Measurements from ENCODE around the gene ZNF573.
"Not testable (repeated sequence)": the region's sequence is repeated elsewhere in the genome, so short reads cannot be mapped to it uniquely, and the experiment has no call there.

ZNF573 gene

GRCh38 chr19:37779127-37780005 lies at the start of gene ZNF573:
TSS of gene ZNF573 (minus strand) at chr19:37779586. CDS start at chr19:37773729, 5,857 bp downstream.
- peak; percentile 92 for DNase-seq (ENCODE audit: low spot score)

GRCh38 chr19:37817180-37817981 lies 38.0 kb upstream of the ZNF573 start:
- DNase-seq (ENCODE audit: low spot score) = no peak

GRCh38 chr19:37815611-37816010 lies 36.2 kb upstream of the ZNF573 start:
- not testable (repeated sequence) for DNase-seq (ENCODE audit: low spot score)

- no peak for DNase-seq (ENCODE audit: low spot score)
Measured at GRCh38 chr19:37813340-37813739, 34.0 kb upstream of the ZNF573 start.

DNA sequence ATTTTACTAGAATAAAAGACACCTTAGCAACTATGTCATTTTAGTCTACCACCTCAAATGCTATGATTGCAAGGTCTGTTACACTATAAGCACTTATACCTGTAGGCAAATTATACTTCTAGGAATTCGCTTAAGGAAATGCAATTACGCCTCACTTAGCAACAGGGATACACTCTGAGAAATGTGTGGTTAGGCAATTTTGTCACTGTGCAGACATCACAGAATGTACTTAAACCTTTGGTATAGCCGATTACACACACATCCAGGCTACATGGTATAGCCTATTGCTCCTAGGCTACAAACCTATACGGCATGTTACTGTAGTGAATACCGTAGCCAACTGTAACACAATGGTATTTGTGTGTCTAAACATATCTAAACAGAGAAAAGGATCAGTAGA lies 30.0 kb upstream of the ZNF573 start:
- DNase-seq (ENCODE audit: low spot score) = no peak

GRCh38 chr19:37803249-37803840 lies 24.0 kb upstream of the ZNF573 start:
- DNase-seq (ENCODE audit: low spot score) = no peak

DNA sequence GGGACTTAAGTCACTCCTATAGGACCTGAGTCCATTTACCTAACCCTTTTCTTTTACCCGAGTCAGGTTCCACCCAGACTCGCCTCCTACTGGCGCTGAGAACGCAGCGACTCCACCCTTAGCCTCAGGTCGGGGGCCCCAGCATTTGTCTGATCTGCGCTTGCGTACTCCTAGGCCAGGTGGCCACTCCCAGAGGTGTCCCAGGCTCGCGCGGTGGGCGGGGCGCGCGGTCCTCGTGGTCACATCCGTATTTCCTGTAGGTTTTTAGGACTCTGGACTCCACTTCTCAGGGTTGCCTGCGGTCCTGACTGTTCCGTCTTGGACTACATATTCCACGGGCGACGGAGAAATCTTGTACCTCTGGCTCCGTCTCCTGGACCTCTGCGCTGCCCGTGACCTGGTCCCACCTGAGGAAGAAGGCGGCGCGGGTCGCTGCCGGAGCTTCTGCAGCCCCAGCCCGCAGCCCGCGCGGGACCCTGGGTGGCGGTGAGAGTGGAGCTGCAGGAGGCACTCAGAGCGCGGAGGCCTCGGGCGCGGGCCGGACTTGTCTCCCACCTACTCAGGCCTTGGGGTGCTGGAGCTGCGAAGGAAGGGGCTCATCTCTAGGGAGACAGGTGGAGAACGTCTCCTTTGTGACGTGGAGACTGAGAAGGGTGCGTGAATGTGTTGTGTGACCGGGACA lies 11.0 kb upstream of the ZNF573 start:
- DNase-seq (ENCODE audit: low spot score) = no peak

- peak; percentile 35 for DNase-seq (ENCODE audit: low spot score)
Measured at GRCh38 chr19:37778613-37779126, 716 bp downstream of the ZNF573 start.

DNA sequence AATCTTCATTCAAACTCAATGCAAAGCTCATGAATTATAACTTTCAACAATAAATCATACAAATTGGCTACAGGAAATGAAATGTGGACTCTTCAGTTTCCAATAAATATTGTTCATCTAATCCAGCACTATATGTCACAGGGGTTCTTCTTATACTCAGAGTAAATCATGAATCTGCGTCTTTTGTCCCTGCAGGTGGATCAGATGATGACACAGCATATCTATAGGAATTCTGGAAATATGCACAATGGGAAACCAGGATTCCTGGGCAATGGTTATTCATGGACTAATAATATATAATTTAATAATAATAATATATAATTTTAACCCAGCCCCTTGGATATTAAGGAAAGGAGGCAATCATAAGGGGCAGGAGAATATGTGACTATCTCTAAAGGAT lies 8.4 kb downstream of the ZNF573 start:
- no peak for DNase-seq (ENCODE audit: low spot score)

GRCh38 chr19:37763488-37763887 lies 15.9 kb downstream of the ZNF573 start:
- peak; percentile 86 for DNase-seq (ENCODE audit: low spot score)

DNA sequence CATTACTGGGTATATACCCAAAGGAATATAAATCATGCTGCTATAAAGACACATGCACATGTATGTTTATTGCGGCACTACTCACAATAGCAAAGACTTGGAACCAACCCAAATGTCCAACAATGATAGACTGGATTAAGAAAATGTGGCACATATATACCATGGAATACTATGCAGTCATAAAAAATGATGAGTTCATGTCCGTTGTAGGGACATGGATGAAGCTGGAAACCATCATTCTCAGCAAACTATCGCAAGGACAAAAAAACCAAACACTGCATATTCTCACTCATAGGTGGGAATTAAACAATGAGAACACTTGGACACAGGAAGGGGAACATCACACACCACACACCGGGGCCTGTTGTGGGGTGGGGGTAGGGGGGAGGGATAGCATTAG lies 21.7 kb downstream of the ZNF573 start:
- not testable (repeated sequence) for DNase-seq (ENCODE audit: low spot score)

GRCh38 chr19:37738371-37738770 lies 41.0 kb downstream of the ZNF573 start:
- no peak for DNase-seq (ENCODE audit: low spot score)

GRCh38 chr19:37725181-37725580 lies 54.2 kb downstream of the ZNF573 start:
- DNase-seq (ENCODE audit: low spot score) = no peak

- DNase-seq (ENCODE audit: low spot score) = no peak
Measured at GRCh38 chr19:37719927-37720265, 59.5 kb downstream of the ZNF573 start.

GRCh38 chr19:37719111-37719926 lies 60.1 kb downstream of the ZNF573 start, which contains the start of gene ZNF607:
TSS of gene ZNF607 (minus strand) at chr19:37719761. CDS start at chr19:37711618, 8,143 bp downstream.
- DNase-seq (ENCODE audit: low spot score) = peak; percentile 94

DNA sequence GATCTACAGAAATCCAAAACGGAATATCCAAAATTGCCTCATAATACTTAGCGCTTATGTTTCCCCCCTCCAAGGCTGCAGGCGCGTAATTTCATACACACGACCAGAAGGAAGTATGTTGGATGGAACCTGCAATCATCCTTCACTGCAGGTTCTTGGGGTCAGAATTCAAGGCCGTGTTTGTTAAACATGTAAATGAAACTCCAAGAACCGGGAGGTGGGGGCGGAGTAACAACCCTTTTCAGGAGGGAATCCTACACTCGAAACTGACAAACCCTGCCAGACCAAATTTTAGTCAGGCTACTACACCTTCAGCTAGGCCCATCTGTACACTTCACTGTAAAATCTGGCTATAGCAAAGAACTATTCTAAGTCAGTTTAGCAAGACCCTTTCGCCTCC lies 61.1 kb downstream of the ZNF573 start:
- DNase-seq (ENCODE audit: low spot score) = peak; percentile 24

- no peak for DNase-seq (ENCODE audit: low spot score)
Measured at GRCh38 chr19:37716140-37716539, 63.2 kb downstream of the ZNF573 start.

DNA sequence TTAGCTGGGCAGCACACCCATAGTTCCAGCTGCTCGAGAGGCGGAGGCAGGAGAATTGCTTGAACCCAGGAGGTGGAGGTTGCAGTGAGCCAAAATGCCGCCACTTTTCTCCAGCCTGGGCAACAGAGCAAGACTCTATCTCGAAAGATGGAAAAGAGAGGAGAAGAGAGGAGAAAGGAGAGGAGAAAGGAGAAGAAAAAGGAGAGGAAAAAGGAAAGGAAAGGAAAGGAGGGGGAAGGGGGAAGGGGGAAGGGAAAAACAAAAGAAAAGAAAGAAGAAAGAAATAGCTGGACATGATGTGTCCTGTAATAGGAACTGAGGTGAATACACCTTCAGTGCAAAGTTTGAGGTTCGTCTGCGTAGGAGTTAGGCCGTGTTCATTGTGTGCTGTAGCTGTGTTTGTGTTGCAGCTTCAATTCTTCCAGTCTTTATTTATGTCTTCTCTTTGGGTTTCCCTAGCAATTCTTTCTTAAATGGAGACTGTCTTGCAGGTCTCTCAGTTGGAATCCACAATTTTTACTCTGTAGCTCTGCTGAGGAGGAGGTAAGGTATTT lies 73.3 kb downstream of the ZNF573 start:
- no peak for DNase-seq (ENCODE audit: low spot score)

GRCh38 chr19:37699057-37699456 lies 80.3 kb downstream of the ZNF573 start:
- no peak for DNase-seq (ENCODE audit: low spot score)

DNA sequence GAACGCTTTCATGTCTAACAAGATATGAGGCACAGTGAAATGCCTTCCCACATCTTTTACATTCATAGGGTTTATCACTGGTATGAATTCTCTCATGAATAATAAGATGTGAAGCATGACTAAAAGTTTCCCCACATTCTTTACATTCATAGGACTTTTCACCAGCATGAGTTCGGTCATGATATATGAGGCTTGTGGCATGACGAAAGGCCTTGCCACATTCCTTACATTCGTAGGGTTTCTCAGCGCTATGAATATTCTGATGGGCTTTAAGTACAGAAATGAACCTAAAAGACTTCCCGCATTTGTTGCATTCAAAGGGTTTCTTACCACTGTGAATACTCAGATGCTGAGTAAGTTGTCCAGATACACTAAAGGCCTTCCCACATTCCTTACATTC lies 81.2 kb downstream of the ZNF573 start:
- DNase-seq (ENCODE audit: low spot score) = no peak

Measured in RKO (cell line).